ENCODE results near the gene KDM2A. TPM values are rescaled to one million over a fixed set of nuclear protein-coding genes. Genes with fewer than 3 reads are reported as not detected.
A peak's percentile ranks its signal among the peaks of the same experiment; 100 is the strongest.

The KDM2A gene
- total RNA-seq, 3 donors from 2014 or later, result 47.0 to 64.1 (median 61.9) TPM

DNA sequence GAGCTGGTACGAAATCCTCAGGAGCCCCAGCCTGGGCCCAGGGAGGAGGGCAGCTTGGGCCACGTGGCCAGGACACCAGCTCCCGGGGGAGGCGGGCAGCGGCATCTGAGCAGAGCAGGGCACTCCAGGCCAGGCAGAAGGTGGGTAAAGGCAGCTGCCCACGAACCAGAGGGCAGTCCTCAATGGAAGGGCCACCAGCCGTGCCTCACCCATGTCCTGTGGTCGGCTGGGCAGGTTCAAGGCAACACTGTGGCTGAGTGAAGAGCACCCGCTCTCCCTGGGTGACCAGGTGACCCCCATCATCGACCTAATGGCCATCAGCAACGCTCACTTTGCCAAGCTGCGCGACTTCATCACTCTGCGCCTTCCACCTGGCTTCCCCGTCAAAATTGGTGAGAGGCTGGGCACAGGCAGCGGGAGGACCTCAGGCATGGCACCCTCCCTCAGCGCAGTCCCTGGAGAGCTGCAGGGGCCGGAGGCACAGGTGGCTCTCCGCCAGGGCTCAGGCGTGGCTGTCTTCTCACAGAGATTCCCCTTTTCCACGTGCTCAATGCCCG lies 181.8 kb downstream of the KDM2A start:
- TF ChIP-seq CTCF (IDR thresholded peaks at IDR 0.05) (no peak), POLR2A (IDR thresholded peaks at IDR 0.05) (no peak), POLR2AphosphoS5 (IDR thresholded peaks at IDR 0.05) (no peak)
- no peaks in the 10 kb centered on the region for H3K36me3 ChIP-seq
- no peak overlapping the region for H3K27ac ChIP-seq
- no peak for DNase-seq (ENCODE audit: low spot score in 2 of 2)
- H3K4me3 ChIP-seq, result no peak overlapping the region
- H3K27me3 ChIP-seq, result no peaks in the 10 kb centered on the region
- peaks cover 0 to 4% of the 10 kb centered on the region in 2 donors for H3K9me3 ChIP-seq
- intact Hi-C loops (cut with DNase I; ENCODE audit: low total_unique reads), result no loop called here
- H3K4me1 ChIP-seq, result peaks cover 0 to 10% of the 10 kb centered on the region in 2 donors

- no peaks in the 10 kb centered on the region for H3K9me3 ChIP-seq
- TF ChIP-seq CTCF (IDR thresholded peaks at IDR 0.05), result no peak
- TF ChIP-seq POLR2AphosphoS5 (IDR thresholded peaks at IDR 0.05), result no peak
- no peak for TF ChIP-seq POLR2A (IDR thresholded peaks at IDR 0.05)
- peaks cover 0 to 10% of the 10 kb centered on the region in 2 donors for H3K4me1 ChIP-seq
- intact Hi-C loops (cut with DNase I; ENCODE audit: low total_unique reads), result no loop called here
- no peaks in the 10 kb centered on the region for H3K36me3 ChIP-seq
- peak overlapping the region; percentile 93 for H3K27ac ChIP-seq
- H3K4me3 ChIP-seq, result no peak overlapping the region
- DNase-seq (ENCODE audit: low spot score in 2 of 2), result peak in 1 of 2 donors; percentile 31
- no peaks in the 10 kb centered on the region for H3K27me3 ChIP-seq
Observed at GRCh38 chr11:67301313-67301921, 182.4 kb downstream of the KDM2A start.

GRCh38 chr11:67301951-67302516 lies 183.0 kb downstream of the KDM2A start:
- intact Hi-C loops (cut with DNase I; ENCODE audit: low total_unique reads), result no loop called here
- no peaks in the 10 kb centered on the region for H3K27me3 ChIP-seq
- no peaks in the 10 kb centered on the region for H3K36me3 ChIP-seq
- TF ChIP-seq POLR2AphosphoS5 (IDR thresholded peaks at IDR 0.05) (no peak), CTCF (IDR thresholded peaks at IDR 0.05) (no peak), POLR2A (IDR thresholded peaks at IDR 0.05) (no peak)
- DNase-seq (ENCODE audit: low spot score in 2 of 2), result peak in 1 of 2 donors; percentile 80
- H3K4me3 ChIP-seq, result peak overlapping the region in 2 of 3 donors; percentile 90 to 91
- peak overlapping the region; percentile 93 for H3K27ac ChIP-seq
- H3K4me1 ChIP-seq, result peaks cover 0 to 10% of the 10 kb centered on the region in 2 donors
- H3K9me3 ChIP-seq, result no peaks in the 10 kb centered on the region

GRCh38 chr11:67302571-67303131 lies 183.6 kb downstream of the KDM2A start:
- Histone ChIP-seq H3K27me3 (no peaks in the 10 kb centered on the region), H3K9me3 (no peaks in the 10 kb centered on the region), H3K4me1 (peaks cover 0 to 10% of the 10 kb centered on the region in 2 donors), H3K4me3 (peak overlapping the region; percentile 90 to 92 (median 91)), H3K36me3 (no peaks in the 10 kb centered on the region), H3K27ac (peak overlapping the region; percentile 93)
- intact Hi-C loops (cut with DNase I; ENCODE audit: low total_unique reads), result no loop called here
- DNase-seq (ENCODE audit: low spot score in 2 of 2), result peak in 1 of 2 donors; percentile 58
- TF ChIP-seq CTCF (IDR thresholded peaks at IDR 0.05), result no peak
- TF ChIP-seq POLR2A (IDR thresholded peaks at IDR 0.05), result no peak
- no peak for TF ChIP-seq POLR2AphosphoS5 (IDR thresholded peaks at IDR 0.05)
